PFSK-1 (cell line): ENCODE data around the gene AMACR.

Experiments used
- FOXP2 ChIP-seq: optimal IDR thresholded peaks from 2 replicates; pipeline ENCODE3; 2011; ENCODE audit warnings: borderline replicate concordance, control low read depth, inconsistent platforms; ENCODE audit not compliant: insufficient read depth; ENCODE audit errors: extremely low read length, extremely low read depth
- POLR2AphosphoS5 ChIP-seq: IDR thresholded peaks from 2 replicates; pipeline ENCODE4 v1.6.1; 2012; ENCODE audit warnings: low read depth, mild to moderate bottlenecking, control low read depth, low read length, moderate library complexity
- TAF1 ChIP-seq: IDR thresholded peaks from 2 replicates; pipeline ENCODE4 v1.6.1; 2012; ENCODE audit warnings: low read length, control low read depth, borderline replicate concordance; ENCODE audit not compliant: insufficient read depth

DNA sequence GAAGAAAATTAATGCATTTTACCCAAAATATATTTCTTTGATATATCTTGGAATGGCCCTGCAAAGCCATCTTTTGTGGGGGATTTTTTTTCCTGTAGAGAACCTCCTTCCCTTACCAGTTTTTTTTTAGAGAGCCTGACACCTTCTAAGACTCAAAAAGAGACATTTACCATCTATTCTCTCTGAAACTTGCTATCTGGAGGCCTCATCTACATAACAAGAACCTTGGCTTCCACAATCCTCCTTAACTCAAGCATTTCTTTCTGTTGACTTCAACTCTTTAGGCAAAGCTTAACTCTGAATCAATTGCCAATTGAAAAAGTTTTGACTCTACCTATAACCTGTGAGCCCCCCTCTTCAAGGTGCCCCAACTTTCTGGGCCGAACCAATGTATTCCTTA is 29.5 kb downstream of the AMACR start:
- no peak for TF ChIP-seq POLR2AphosphoS5
- no peak for TF ChIP-seq TAF1
- no peak for TF ChIP-seq FOXP2
